WTC11 (cell line): ENCODE measurements around the gene ELFN2.

Experiments used
- NFYB ChIP-seq: sonication (generic); formaldehyde crosslinking; conservative IDR thresholded peaks from 2 replicates; pipeline ENCODE4 v1.8.0; 2022; ENCODE audit warnings: low read depth, missing genetic modification reagents
- ZNF423 ChIP-seq: fragments of 250-450 bp; sonication (Bioruptor Pico); IDR thresholded peaks from 2 replicates; pipeline ENCODE4 v2.1.2; 2022; ENCODE audit warnings: mild to moderate bottlenecking, moderate library complexity
- TF ChIP-seq, protein P1 (sequence below): fragments of 200-600 bp; IDR thresholded peaks from 2 replicates; pipeline ENCODE4 v1.8.0; 2022; ENCODE audit warnings: antibody characterized with exemption
- TF ChIP-seq, protein P2 (sequence below): sonication (generic); formaldehyde crosslinking; IDR thresholded peaks from 2 replicates; pipeline ENCODE4 v1.8.0; 2022; ENCODE audit warnings: mild to moderate bottlenecking, missing genetic modification reagents
- TF ChIP-seq, protein P3 (sequence below): sonication (generic); formaldehyde crosslinking; conservative IDR thresholded peaks from 2 replicates; pipeline ENCODE4 v1.8.1; 2023; ENCODE audit warnings: mild to moderate bottlenecking, low read depth, missing genetic modification reagents, moderate library complexity
- TF ChIP-seq, protein P4 (sequence below): sonication (generic); formaldehyde crosslinking; IDR thresholded peaks from 2 replicates; pipeline ENCODE4 v1.8.1; 2022; ENCODE audit warnings: low read depth, missing genetic modification reagents, borderline replicate concordance

DNA sequence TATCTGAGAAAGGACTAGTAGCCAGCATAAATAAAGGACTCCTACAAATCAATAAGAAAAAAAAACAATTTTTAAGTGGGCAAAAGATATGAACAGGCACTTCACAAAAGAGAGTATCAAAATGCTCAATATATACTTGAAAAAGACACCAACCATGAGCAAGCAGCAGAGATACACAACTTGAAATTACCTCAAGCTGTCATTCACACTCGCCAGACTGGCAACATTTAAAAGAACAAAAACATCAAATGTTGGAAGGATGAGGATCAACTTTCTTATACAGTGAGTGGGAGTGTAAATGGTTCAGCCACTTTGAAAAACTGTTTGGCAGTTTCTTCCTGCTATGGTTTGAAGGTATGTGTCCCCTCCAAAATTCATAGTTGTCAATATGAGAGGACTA, 23.9 kb upstream of the ELFN2 start:
- TF ChIP-seq, protein P1, sequence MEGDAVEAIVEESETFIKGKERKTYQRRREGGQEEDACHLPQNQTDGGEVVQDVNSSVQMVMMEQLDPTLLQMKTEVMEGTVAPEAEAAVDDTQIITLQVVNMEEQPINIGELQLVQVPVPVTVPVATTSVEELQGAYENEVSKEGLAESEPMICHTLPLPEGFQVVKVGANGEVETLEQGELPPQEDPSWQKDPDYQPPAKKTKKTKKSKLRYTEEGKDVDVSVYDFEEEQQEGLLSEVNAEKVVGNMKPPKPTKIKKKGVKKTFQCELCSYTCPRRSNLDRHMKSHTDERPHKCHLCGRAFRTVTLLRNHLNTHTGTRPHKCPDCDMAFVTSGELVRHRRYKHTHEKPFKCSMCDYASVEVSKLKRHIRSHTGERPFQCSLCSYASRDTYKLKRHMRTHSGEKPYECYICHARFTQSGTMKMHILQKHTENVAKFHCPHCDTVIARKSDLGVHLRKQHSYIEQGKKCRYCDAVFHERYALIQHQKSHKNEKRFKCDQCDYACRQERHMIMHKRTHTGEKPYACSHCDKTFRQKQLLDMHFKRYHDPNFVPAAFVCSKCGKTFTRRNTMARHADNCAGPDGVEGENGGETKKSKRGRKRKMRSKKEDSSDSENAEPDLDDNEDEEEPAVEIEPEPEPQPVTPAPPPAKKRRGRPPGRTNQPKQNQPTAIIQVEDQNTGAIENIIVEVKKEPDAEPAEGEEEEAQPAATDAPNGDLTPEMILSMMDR = no peak
- TF ChIP-seq ZNF423 (CRISPR knock-in tag) (no peak), NFYB (no peak)
- TF ChIP-seq, protein P2, sequence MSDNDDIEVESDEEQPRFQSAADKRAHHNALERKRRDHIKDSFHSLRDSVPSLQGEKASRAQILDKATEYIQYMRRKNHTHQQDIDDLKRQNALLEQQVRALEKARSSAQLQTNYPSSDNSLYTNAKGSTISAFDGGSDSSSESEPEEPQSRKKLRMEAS (CRISPR knock-in tag) = no peak
- TF ChIP-seq, protein P3, sequence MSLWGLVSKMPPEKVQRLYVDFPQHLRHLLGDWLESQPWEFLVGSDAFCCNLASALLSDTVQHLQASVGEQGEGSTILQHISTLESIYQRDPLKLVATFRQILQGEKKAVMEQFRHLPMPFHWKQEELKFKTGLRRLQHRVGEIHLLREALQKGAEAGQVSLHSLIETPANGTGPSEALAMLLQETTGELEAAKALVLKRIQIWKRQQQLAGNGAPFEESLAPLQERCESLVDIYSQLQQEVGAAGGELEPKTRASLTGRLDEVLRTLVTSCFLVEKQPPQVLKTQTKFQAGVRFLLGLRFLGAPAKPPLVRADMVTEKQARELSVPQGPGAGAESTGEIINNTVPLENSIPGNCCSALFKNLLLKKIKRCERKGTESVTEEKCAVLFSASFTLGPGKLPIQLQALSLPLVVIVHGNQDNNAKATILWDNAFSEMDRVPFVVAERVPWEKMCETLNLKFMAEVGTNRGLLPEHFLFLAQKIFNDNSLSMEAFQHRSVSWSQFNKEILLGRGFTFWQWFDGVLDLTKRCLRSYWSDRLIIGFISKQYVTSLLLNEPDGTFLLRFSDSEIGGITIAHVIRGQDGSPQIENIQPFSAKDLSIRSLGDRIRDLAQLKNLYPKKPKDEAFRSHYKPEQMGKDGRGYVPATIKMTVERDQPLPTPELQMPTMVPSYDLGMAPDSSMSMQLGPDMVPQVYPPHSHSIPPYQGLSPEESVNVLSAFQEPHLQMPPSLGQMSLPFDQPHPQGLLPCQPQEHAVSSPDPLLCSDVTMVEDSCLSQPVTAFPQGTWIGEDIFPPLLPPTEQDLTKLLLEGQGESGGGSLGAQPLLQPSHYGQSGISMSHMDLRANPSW = no peak
- TF ChIP-seq, protein P4, sequence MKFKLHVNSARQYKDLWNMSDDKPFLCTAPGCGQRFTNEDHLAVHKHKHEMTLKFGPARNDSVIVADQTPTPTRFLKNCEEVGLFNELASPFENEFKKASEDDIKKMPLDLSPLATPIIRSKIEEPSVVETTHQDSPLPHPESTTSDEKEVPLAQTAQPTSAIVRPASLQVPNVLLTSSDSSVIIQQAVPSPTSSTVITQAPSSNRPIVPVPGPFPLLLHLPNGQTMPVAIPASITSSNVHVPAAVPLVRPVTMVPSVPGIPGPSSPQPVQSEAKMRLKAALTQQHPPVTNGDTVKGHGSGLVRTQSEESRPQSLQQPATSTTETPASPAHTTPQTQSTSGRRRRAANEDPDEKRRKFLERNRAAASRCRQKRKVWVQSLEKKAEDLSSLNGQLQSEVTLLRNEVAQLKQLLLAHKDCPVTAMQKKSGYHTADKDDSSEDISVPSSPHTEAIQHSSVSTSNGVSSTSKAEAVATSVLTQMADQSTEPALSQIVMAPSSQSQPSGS (CRISPR knock-in tag) = no peak
